ENCODE measurements around the gene PPA1. TPM values are rescaled to one million over a fixed set of nuclear protein-coding genes. Genes with fewer than 3 reads are reported as not detected.

PPA1 gene
- total and polyA plus RNA-seq, 2 donors (not counting 1 experiment from before 2014, with no cell fraction given): 28.6 to 40.6 TPM

DNA sequence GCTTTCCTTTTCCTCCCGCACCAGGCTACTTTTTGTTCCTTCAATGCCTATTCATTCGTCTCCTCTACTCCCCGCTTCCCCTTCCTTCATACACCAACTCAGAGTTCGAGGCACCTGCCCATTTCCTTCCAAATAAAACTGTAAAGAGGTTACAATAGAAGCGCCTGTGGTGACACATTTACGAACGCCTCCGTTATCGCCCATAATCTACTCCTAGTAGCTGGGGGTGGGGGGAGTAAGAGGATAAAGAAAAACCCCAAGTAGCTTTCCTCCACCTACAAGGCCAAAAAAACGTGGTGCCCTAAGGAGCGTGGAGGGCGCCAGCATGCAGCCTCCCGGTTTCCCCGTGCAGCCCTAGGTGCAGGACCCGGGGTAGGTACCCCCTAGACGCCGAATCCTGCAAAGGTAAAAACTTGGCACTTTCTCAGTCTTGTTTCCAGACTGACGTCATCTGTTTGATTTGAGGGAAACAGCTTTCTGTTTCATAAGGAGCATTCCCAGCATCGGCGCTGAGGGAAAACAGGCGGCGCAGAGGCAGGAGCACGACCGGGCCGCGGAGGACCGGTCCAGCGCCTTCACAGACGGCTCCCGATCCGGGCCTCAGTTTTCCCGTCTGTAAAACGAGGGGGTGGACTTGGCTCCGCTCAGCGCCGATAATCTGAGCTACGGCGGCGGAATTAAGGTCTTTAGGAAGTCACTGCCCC is 922 bp downstream of the PPA1 start:
- H3K36me3 ChIP-seq (replicated peaks in 1 of 2; ENCODE audit: control extremely low read depth in 1 of 2, control insufficient read depth in 1 of 2, extremely low read depth in 1 of 2, insufficient read depth in 2 of 2, low read length in 1 of 2): peaks cover 0 to 4% of the 10 kb centered on the region in 2 experiments
- no peaks in the 10 kb centered on the region for H3K9me3 Mint-ChIP-seq (ENCODE audit: insufficient read depth)
- intact Hi-C loops (cut with micrococcal nuclease): loop anchor here (5.0 kb wide), 4 partner anchors 150 to 655 kb away; partner anchors contain the start of genes LRRC20, PCBD1 and SGPL1
- peak overlapping the region in 1 of 2 donors; percentile 56 for H3K27ac ChIP-seq (ENCODE audit: low read length in 2 of 2)
- H3K79me2 ChIP-seq (ENCODE audit: control insufficient read depth, insufficient read depth, low read length): peaks cover 26% of the 10 kb centered on the region
- POLR2A ChIA-PET: interaction anchor here (0.6 to 1.4 kb wide), 4 partner anchors 11 to 86 kb away, joined by 5 to 10 read pairs (median 6); partner anchors contain the start of gene SAR1A
- peak overlapping the region; percentile 83 for H3K4me2 ChIP-seq (replicated peaks; ENCODE audit: low read depth, low read length, poor library complexity, severe bottlenecking)
- no peaks in the 10 kb centered on the region for H3K9me3 ChIP-seq (ENCODE audit: control extremely low read depth in 1 of 3, control insufficient read depth in 2 of 3, insufficient read depth in 1 of 3, low read length in 2 of 3)
- H3K27me3 Mint-ChIP-seq: no peaks in the 10 kb centered on the region
- H3K27ac Mint-ChIP-seq: peak overlapping the region; percentile 79
- H3K4me1 Mint-ChIP-seq: peaks cover 13% of the 10 kb centered on the region
- no peaks in the 10 kb centered on the region for H4K20me1 ChIP-seq (ENCODE audit: control insufficient read depth, insufficient read depth, low read length, poor library complexity, severe bottlenecking)
- peak; percentile 42 for DNase-seq
- 2% methylated on average over 32 of the region's 39 CpGs for WGBS (ENCODE audit: insufficient coverage)
- H3K4me1 ChIP-seq (ENCODE audit: control insufficient read depth in 2 of 2, insufficient read depth in 2 of 2, low read length in 2 of 2): peaks cover 7 to 18% of the 10 kb centered on the region in 2 donors
- H2AFZ ChIP-seq (ENCODE audit: insufficient read depth, low read depth, low read length, poor library complexity, severe bottlenecking): peak overlapping the region; percentile 83
- peak overlapping the region; percentile 92 for H3K4me3 Mint-ChIP-seq
- no peak for ATAC-seq (ENCODE audit: low read depth)
- no peaks in the 10 kb centered on the region for H3K27me3 ChIP-seq (replicated peaks in 1 of 4; ENCODE audit: control extremely low read depth in 1 of 4, control insufficient read depth in 3 of 4, insufficient read depth in 4 of 4, low read length in 3 of 4)
- H3K9ac ChIP-seq (ENCODE audit: low read length): peak overlapping the region; percentile 66
- H3K4me3 ChIP-seq (ENCODE audit: control extremely low read depth in 1 of 5, extremely low read depth in 1 of 5, insufficient read depth in 1 of 5, low read depth in 2 of 5, low read length in 4 of 5): peak overlapping the region; percentile 45 to 95 (median 87)
- CTCF ChIA-PET: interaction anchor here (0.7 to 19.0 kb wide), 9 partner anchors 9 to 129 kb away, joined by 3 to 778 read pairs (median 4); partner anchors contain the start of gene TYSND1
- TF ChIP-seq EZH2 (IDR thresholded peaks at IDR 0.05; ENCODE audit: borderline replicate concordance, insufficient read depth, low read depth, low read length, poor library complexity, severe bottlenecking): no peak
- TF ChIP-seq, protein P1, sequence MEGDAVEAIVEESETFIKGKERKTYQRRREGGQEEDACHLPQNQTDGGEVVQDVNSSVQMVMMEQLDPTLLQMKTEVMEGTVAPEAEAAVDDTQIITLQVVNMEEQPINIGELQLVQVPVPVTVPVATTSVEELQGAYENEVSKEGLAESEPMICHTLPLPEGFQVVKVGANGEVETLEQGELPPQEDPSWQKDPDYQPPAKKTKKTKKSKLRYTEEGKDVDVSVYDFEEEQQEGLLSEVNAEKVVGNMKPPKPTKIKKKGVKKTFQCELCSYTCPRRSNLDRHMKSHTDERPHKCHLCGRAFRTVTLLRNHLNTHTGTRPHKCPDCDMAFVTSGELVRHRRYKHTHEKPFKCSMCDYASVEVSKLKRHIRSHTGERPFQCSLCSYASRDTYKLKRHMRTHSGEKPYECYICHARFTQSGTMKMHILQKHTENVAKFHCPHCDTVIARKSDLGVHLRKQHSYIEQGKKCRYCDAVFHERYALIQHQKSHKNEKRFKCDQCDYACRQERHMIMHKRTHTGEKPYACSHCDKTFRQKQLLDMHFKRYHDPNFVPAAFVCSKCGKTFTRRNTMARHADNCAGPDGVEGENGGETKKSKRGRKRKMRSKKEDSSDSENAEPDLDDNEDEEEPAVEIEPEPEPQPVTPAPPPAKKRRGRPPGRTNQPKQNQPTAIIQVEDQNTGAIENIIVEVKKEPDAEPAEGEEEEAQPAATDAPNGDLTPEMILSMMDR (IDR thresholded peaks at IDR 0.05): no peak

DNA sequence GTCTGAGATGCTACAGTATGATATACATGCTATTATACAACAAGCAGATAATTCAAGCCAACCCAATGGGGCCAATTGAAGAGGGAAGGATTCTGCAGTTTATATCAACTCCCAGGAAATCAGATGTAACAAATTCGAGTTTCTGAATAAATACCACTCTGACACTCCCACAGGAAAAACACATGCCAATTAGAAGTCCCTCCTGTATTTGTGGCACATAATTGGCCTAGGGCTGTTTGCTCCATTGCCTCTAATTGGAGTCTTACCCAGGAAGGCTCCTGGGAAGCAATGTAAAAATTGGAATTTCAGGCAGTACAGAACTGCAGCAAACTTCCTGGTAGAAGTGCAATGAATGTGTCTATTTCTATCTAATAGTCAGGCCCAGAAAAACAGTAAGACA is 4.7 kb downstream of the PPA1 start:
- POLR2A ChIA-PET: no interaction called here
- Histone ChIP-seq H3K9ac (ENCODE audit: low read length) (no peak overlapping the region), H3K36me3 (replicated peaks in 1 of 2; ENCODE audit: control extremely low read depth in 1 of 2, control insufficient read depth in 1 of 2, extremely low read depth in 1 of 2, insufficient read depth in 2 of 2, low read length in 1 of 2) (peaks cover 3 to 4% of the 10 kb centered on the region in 2 experiments), H3K4me2 (replicated peaks; ENCODE audit: low read depth, low read length, poor library complexity, severe bottlenecking) (no peak overlapping the region), H2AFZ (ENCODE audit: insufficient read depth, low read depth, low read length, poor library complexity, severe bottlenecking) (no peak overlapping the region), H3K27me3 (replicated peaks in 1 of 4; ENCODE audit: control extremely low read depth in 1 of 4, control insufficient read depth in 3 of 4, insufficient read depth in 4 of 4, low read length in 3 of 4) (no peaks in the 10 kb centered on the region), H4K20me1 (ENCODE audit: control insufficient read depth, insufficient read depth, low read length, poor library complexity, severe bottlenecking) (no peaks in the 10 kb centered on the region), H3K27ac (ENCODE audit: low read length in 2 of 2) (no peak overlapping the region), H3K4me3 (ENCODE audit: control extremely low read depth in 1 of 5, extremely low read depth in 1 of 5, insufficient read depth in 1 of 5, low read depth in 2 of 5, low read length in 4 of 5) (no peak overlapping the region), H3K9me3 (ENCODE audit: control extremely low read depth in 1 of 3, control insufficient read depth in 2 of 3, insufficient read depth in 1 of 3, low read length in 2 of 3) (no peaks in the 10 kb centered on the region), H3K4me1 (ENCODE audit: control insufficient read depth in 2 of 2, insufficient read depth in 2 of 2, low read length in 2 of 2) (peaks cover 7 to 12% of the 10 kb centered on the region in 2 donors), H3K79me2 (ENCODE audit: control insufficient read depth, insufficient read depth, low read length) (peaks cover 29% of the 10 kb centered on the region)
- Mint-ChIP-seq H3K9me3 (ENCODE audit: insufficient read depth) (no peaks in the 10 kb centered on the region), H3K4me3 (no peak overlapping the region), H3K4me1 (peaks cover 11% of the 10 kb centered on the region), H3K27ac (no peak overlapping the region), H3K27me3 (no peaks in the 10 kb centered on the region)
- no peak for ATAC-seq (ENCODE audit: low read depth)
- CTCF ChIA-PET: interaction anchor here (0.7 to 19.0 kb wide), 2 partner anchors 9 to 133 kb away, joined by 3 to 778 read pairs; no protein-coding TSS in a partner anchor
- intact Hi-C loops (cut with micrococcal nuclease): no loop called here
- no CpG with 5 or more reads among the region's 1 CpG for WGBS (ENCODE audit: insufficient coverage)
- TF ChIP-seq EZH2 (IDR thresholded peaks at IDR 0.05; ENCODE audit: borderline replicate concordance, insufficient read depth, low read depth, low read length, poor library complexity, severe bottlenecking): no peak
- TF ChIP-seq, protein P1 (IDR thresholded peaks at IDR 0.05): no peak
- no peak for DNase-seq

Data from B cell (primary cell).